Prostate gland (tissue), 2 donors: ENCODE measurements around the gene CNTNAP2.

ENCODE experiments used
- CTCF ChIP-seq, 4 experiments: fragments of 200-600 bp in 2 of 4; fragments of 450-650 bp in 2 of 4; sonication (generic) in 2 of 4; IDR thresholded peaks; 1 replicate in 3 of 4; 2 replicates in 1 of 4; pipeline ENCODE4 v1.5.1; 2016 to 2019; ENCODE audit warnings: antibody characterized with exemption in 4 of 4, mild to moderate bottlenecking in 2 of 4, moderate library complexity in 2 of 4
- POLR2A ChIP-seq: fragments of 450-650 bp; IDR thresholded peaks from one replicate; pipeline ENCODE4 v1.6.1; 2016; ENCODE audit warnings: antibody characterized with exemption, mild to moderate bottlenecking
- POLR2AphosphoS5 ChIP-seq: sonication (generic); formaldehyde crosslinking; IDR thresholded peaks from one replicate; pipeline ENCODE4 v1.6.1; 2017; ENCODE audit warnings: antibody characterized with exemption

- TF ChIP-seq POLR2AphosphoS5 = no peak
- TF ChIP-seq CTCF (IDR thresholded peaks at IDR 0.05) = no peak
- TF ChIP-seq POLR2A = no peak
Observed at GRCh38 chr7:146414937-146415336, 298.3 kb downstream of the CNTNAP2 start.
